ENCODE measurements around the gene FRRS1L. TPM values are rescaled to one million over a fixed set of nuclear protein-coding genes. Genes with fewer than 3 reads are reported as not detected.
A peak's percentile ranks its signal among the peaks of the same experiment; 100 is the strongest.

Gene FRRS1L
- total and polyA plus RNA-seq, 4 donors = 0.08 to 0.51 TPM; not detected in 2

GRCh38 chr9:109166171-109166770 lies 778 bp downstream of the FRRS1L start:
- Histone ChIP-seq H3K4me1 (ENCODE audit: control insufficient read depth in 4 of 4, insufficient read depth in 4 of 4, low read length in 3 of 4) (peaks cover 0 to 6% (median 3%) of the 10 kb centered on the region in 4 donors), H3K27me3 (ENCODE audit: control insufficient read depth in 4 of 4, insufficient read depth in 4 of 4, low read length in 3 of 4) (peaks cover 0 to 4% (median 2%) of the 10 kb centered on the region in 4 donors), H3K4me3 (ENCODE audit: low read depth in 1 of 3, low read length in 3 of 3) (peak overlapping the region in 1 of 3 donors; percentile 47), H3K36me3 (ENCODE audit: control insufficient read depth in 4 of 4, insufficient read depth in 3 of 4, low read depth in 1 of 4, low read length in 3 of 4) (no peaks in the 10 kb centered on the region), H3K27ac (ENCODE audit: low read depth in 1 of 2, low read length in 2 of 2) (no peak overlapping the region), H3K9ac (ENCODE audit: low read depth in 1 of 2, low read length in 2 of 2) (no peak overlapping the region), H3K9me3 (ENCODE audit: control insufficient read depth in 4 of 4, low read length in 3 of 4) (no peaks in the 10 kb centered on the region)
- TF ChIP-seq RAD21 (IDR thresholded peaks at IDR 0.05) (no peak), HNF4A (conservative IDR thresholded peaks at IDR 0.05) (no peak), YY1 (IDR thresholded peaks at IDR 0.05) (no peak), RXRA (IDR thresholded peaks at IDR 0.05) (no peak), FOXA1 (IDR thresholded peaks at IDR 0.05) (no peak), ATF3 (IDR thresholded peaks at IDR 0.05) (no peak), CTCF (IDR thresholded peaks at IDR 0.05; ENCODE audit: low read depth, low read length, missing input control) (no peak), TAF1 (conservative IDR thresholded peaks at IDR 0.05) (no peak), GABPA (IDR thresholded peaks at IDR 0.05 in 1 of 2, conservative IDR thresholded peaks at IDR 0.05 in 1 of 2) (no peak), HNF4G (IDR thresholded peaks at IDR 0.05) (no peak)
- WGBS = 92% methylated on average over 16 of the region's 16 CpGs
- DNase-seq (ENCODE audit: low spot score) = no peak

- DNase-seq (ENCODE audit: low spot score) = no peak
- Histone ChIP-seq H3K9me3 (ENCODE audit: control insufficient read depth in 4 of 4, low read length in 3 of 4) (no peaks in the 10 kb centered on the region), H3K4me3 (ENCODE audit: low read depth in 1 of 3, low read length in 3 of 3) (no peak overlapping the region), H3K27ac (ENCODE audit: low read depth in 1 of 2, low read length in 2 of 2) (no peak overlapping the region), H3K36me3 (ENCODE audit: control insufficient read depth in 4 of 4, insufficient read depth in 3 of 4, low read depth in 1 of 4, low read length in 3 of 4) (no peaks in the 10 kb centered on the region), H3K4me1 (ENCODE audit: control insufficient read depth in 4 of 4, insufficient read depth in 4 of 4, low read length in 3 of 4) (peaks cover 0 to 6% (median 3%) of the 10 kb centered on the region in 4 donors), H3K27me3 (ENCODE audit: control insufficient read depth in 4 of 4, insufficient read depth in 4 of 4, low read length in 3 of 4) (peaks cover 0 to 4% (median 2%) of the 10 kb centered on the region in 4 donors), H3K9ac (ENCODE audit: low read depth in 1 of 2, low read length in 2 of 2) (no peak overlapping the region)
- WGBS = 87% methylated on average over 5 of the region's 5 CpGs
- TF ChIP-seq TAF1 (conservative IDR thresholded peaks at IDR 0.05) = no peak
- TF ChIP-seq HNF4G (IDR thresholded peaks at IDR 0.05) = no peak
- no peak for TF ChIP-seq RXRA (IDR thresholded peaks at IDR 0.05)
- TF ChIP-seq ZBTB33 (IDR thresholded peaks at IDR 0.05) = no peak
- TF ChIP-seq RAD21 (IDR thresholded peaks at IDR 0.05) = no peak
- no peak for TF ChIP-seq HNF4A (conservative IDR thresholded peaks at IDR 0.05)
- TF ChIP-seq MAX (IDR thresholded peaks at IDR 0.05) = no peak
These were observed 3.0 kb downstream of the FRRS1L start for GRCh38 chr9:109164042-109164441.

- DNase-seq (ENCODE audit: low spot score) = no peak
- 97% methylated on average over 1 of the region's 1 CpG for WGBS
- no peak for TF ChIP-seq EGR1 (IDR thresholded peaks at IDR 0.05; ENCODE audit: low read depth in 2 of 2)
- no peak for TF ChIP-seq GABPA (IDR thresholded peaks at IDR 0.05 in 1 of 2, conservative IDR thresholded peaks at IDR 0.05 in 1 of 2)
- no peak for TF ChIP-seq HNF4A (conservative IDR thresholded peaks at IDR 0.05)
- TF ChIP-seq REST (IDR thresholded peaks at IDR 0.05) = no peak
- TF ChIP-seq SP1 (IDR thresholded peaks at IDR 0.05) = no peak
- TF ChIP-seq NR2F2 (IDR thresholded peaks at IDR 0.05) = no peak
- TF ChIP-seq ZBTB33 (IDR thresholded peaks at IDR 0.05) = no peak
These were observed 3.9 kb downstream of the FRRS1L start for GRCh38 chr9:109163194-109163593.

More at GRCh38 chr9:109163194-109163593, 3.9 kb downstream of the FRRS1L start:
- peaks cover 0 to 6% (median 3%) of the 10 kb centered on the region in 4 donors for H3K4me1 ChIP-seq (ENCODE audit: control insufficient read depth in 4 of 4, insufficient read depth in 4 of 4, low read length in 3 of 4)
- H3K9me3 ChIP-seq (ENCODE audit: control insufficient read depth in 4 of 4, low read length in 3 of 4) = no peaks in the 10 kb centered on the region
- H3K4me3 ChIP-seq (ENCODE audit: low read depth in 1 of 3, low read length in 3 of 3) = no peak overlapping the region
- H3K36me3 ChIP-seq (ENCODE audit: control insufficient read depth in 4 of 4, insufficient read depth in 3 of 4, low read depth in 1 of 4, low read length in 3 of 4) = no peaks in the 10 kb centered on the region
- H3K9ac ChIP-seq (ENCODE audit: low read depth in 1 of 2, low read length in 2 of 2) = no peak overlapping the region
- peaks cover 0 to 4% (median 2%) of the 10 kb centered on the region in 4 donors for H3K27me3 ChIP-seq (ENCODE audit: control insufficient read depth in 4 of 4, insufficient read depth in 4 of 4, low read length in 3 of 4)
- H3K27ac ChIP-seq (ENCODE audit: low read depth in 1 of 2, low read length in 2 of 2) = no peak overlapping the region

Measured in liver (tissue), 9 donors.